ENCODE data around the gene CNTF. TPM values are rescaled to one million over a fixed set of nuclear protein-coding genes. Genes with fewer than 3 reads are reported as not detected.

CNTF gene
- total RNA-seq, 1 experiment from 2014 or later: 2.9 TPM

DNA sequence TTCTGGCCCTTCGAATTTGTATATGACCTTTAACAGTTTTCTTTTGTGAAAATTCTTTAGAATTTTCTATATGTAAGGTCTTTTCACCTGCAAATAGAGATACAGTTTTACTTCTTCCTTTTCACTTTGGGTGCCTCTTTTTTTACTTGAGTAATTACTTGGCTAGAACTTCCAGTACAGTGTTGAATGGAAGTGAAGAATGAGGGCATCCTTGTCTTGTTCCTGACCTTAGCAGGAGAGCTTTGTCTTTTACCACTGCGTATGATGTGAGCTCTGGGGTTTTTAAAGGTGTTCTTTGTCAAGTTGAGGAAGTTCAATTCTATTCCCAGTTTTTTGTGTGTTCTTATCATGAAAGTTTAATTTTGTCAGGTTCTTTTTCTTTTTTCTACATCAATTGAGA, 22.0 kb upstream of the CNTF start:
- BruUV-seq (replicated peaks): no TSS peak
- TF ChIP-seq, protein P1, sequence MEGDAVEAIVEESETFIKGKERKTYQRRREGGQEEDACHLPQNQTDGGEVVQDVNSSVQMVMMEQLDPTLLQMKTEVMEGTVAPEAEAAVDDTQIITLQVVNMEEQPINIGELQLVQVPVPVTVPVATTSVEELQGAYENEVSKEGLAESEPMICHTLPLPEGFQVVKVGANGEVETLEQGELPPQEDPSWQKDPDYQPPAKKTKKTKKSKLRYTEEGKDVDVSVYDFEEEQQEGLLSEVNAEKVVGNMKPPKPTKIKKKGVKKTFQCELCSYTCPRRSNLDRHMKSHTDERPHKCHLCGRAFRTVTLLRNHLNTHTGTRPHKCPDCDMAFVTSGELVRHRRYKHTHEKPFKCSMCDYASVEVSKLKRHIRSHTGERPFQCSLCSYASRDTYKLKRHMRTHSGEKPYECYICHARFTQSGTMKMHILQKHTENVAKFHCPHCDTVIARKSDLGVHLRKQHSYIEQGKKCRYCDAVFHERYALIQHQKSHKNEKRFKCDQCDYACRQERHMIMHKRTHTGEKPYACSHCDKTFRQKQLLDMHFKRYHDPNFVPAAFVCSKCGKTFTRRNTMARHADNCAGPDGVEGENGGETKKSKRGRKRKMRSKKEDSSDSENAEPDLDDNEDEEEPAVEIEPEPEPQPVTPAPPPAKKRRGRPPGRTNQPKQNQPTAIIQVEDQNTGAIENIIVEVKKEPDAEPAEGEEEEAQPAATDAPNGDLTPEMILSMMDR (IDR thresholded peaks at IDR 0.05; ENCODE audit: unreplicated experiment): no peak
- no peaks in the 10 kb centered on the region for H3K9me3 Mint-ChIP-seq (ENCODE audit: unreplicated experiment)
- ChIA-PET CTCF (interaction anchor here (1.1 kb wide), 1 partner anchor 20 kb away, joined by 4 read pairs; no protein-coding TSS in a partner anchor), POLR2A (interaction anchor here (1.3 to 1.4 kb wide), 2 partner anchors 18 to 23 kb away, joined by 3 to 4 read pairs; no protein-coding TSS in a partner anchor)
- H3K27ac Mint-ChIP-seq (ENCODE audit: low read depth, unreplicated experiment): no peak overlapping the region
- peaks cover 41% of the 10 kb centered on the region for H3K36me3 Mint-ChIP-seq (ENCODE audit: insufficient read depth, unreplicated experiment)
- H3K4me3 Mint-ChIP-seq (ENCODE audit: unreplicated experiment): no peak overlapping the region
- H3K27me3 Mint-ChIP-seq (ENCODE audit: insufficient read depth, unreplicated experiment): no peaks in the 10 kb centered on the region
- intact Hi-C loops (cut with micrococcal nuclease): no loop called here
- no peak for DNase-seq (ENCODE audit: unreplicated experiment)
- H3K4me1 Mint-ChIP-seq (ENCODE audit: insufficient read depth, unreplicated experiment): peaks cover 26% of the 10 kb centered on the region

DNA sequence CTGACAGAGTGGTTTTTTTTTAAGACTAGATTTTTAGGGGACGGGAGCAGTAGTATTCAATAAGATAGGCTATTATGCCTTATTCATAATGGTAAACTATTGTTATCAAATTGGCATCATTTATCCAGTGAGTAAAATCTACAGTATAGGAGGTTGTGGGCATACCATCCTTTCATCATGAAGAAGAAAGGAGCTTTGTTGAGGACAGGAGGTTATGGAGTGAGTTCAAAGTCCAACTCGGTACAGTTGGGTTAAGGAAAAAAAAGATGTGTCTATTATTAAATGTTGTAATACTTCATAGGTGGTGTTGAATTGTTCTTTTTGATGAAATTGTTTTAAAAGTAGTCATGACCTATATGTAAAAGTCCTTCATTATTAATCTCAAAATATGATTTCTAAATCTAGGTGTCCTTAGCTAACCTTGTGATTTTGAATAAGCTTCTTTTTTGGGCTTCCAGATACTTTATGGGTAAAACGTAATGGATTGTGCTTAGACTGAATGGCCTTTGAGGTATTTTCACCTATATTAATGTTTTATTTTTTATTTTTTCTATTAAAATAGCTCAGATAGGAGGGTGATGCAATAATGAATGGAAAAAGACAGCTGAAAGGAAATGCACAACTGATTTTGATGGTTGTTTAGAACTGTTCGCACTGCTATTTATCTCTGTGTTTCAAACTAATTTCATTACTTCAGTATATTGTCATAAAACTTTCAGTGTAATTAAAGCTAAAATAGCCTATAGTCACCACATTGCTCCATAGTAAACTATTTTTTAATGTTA, 15.3 kb upstream of the CNTF start:
- no peak for DNase-seq (ENCODE audit: unreplicated experiment)
- Mint-ChIP-seq H3K4me1 (ENCODE audit: insufficient read depth, unreplicated experiment) (peaks cover 21% of the 10 kb centered on the region), H3K9me3 (ENCODE audit: unreplicated experiment) (no peaks in the 10 kb centered on the region), H3K27me3 (ENCODE audit: insufficient read depth, unreplicated experiment) (no peaks in the 10 kb centered on the region), H3K4me3 (ENCODE audit: unreplicated experiment) (no peak overlapping the region), H3K27ac (ENCODE audit: low read depth, unreplicated experiment) (no peak overlapping the region), H3K36me3 (ENCODE audit: insufficient read depth, unreplicated experiment) (peaks cover 51% of the 10 kb centered on the region)
- TF ChIP-seq, protein P1 (IDR thresholded peaks at IDR 0.05; ENCODE audit: unreplicated experiment): no peak
- ChIA-PET CTCF (interaction anchor here (0.6 to 1.4 kb wide), 5 partner anchors 18 to 502 kb away, joined by 3 to 5 read pairs (median 3); no protein-coding TSS in a partner anchor), POLR2A (interaction anchor here (1.1 to 1.8 kb wide), 4 partner anchors 13 to 29 kb away, joined by 3 to 7 read pairs (median 6); no protein-coding TSS in a partner anchor)
- no TSS peak for BruUV-seq (replicated peaks)
- intact Hi-C loops (cut with micrococcal nuclease): no loop called here

DNA sequence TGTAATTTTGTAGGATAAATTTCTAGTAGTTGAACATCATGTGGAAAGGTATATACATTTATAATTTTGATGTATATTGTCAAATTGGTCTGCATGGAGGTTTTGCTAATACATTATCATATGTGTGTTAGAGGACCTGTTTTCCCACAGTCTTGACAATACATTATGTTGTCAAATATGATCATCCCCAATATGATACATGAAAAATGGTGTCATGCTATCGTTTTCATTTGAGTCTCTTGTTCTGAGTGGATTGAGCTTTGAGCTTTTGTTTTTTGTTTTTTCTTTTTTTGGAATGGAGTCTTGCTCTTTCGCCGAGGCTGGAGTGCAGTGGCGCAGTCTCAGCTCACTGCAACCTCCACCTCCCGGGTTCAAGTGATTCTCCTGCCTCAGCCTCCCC, 14.1 kb upstream of the CNTF start:
- Mint-ChIP-seq H3K27ac (ENCODE audit: low read depth, unreplicated experiment) (peak overlapping the region; percentile 46), H3K9me3 (ENCODE audit: unreplicated experiment) (no peaks in the 10 kb centered on the region), H3K27me3 (ENCODE audit: insufficient read depth, unreplicated experiment) (no peaks in the 10 kb centered on the region), H3K36me3 (ENCODE audit: insufficient read depth, unreplicated experiment) (peaks cover 51% of the 10 kb centered on the region), H3K4me1 (ENCODE audit: insufficient read depth, unreplicated experiment) (peaks cover 21% of the 10 kb centered on the region), H3K4me3 (ENCODE audit: unreplicated experiment) (no peak overlapping the region)
- ChIA-PET CTCF (interaction anchor here (0.6 kb wide), 1 partner anchor 31 kb away, joined by 3 read pairs; no protein-coding TSS in a partner anchor), POLR2A (interaction anchor here (1.6 kb wide), 1 partner anchor 18 kb away, joined by 3 read pairs; no protein-coding TSS in a partner anchor)
- no peak for DNase-seq (ENCODE audit: unreplicated experiment)
- BruUV-seq (replicated peaks): no TSS peak
- intact Hi-C loops (cut with micrococcal nuclease): no loop called here
- TF ChIP-seq, protein P1 (IDR thresholded peaks at IDR 0.05; ENCODE audit: unreplicated experiment): no peak

DNA sequence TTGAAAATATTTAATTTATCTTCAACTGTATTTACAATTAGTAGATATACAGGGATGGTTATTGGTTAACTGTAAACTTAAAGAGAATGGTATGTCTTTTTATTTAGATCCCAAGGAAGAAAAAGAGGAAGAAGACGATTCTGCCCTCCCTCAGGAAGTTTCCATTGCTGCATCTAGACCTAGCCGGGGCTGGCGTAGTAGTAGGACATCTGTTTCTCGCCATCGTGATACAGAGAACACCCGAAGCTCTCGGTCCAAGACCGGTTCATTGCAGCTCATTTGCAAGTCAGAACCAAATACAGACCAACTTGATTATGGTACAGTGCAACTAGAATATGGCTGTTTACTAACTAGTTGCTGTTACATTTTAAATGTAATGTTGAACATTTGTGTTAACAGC, 12.7 kb upstream of the CNTF start:
- no peak for DNase-seq (ENCODE audit: unreplicated experiment)
- Mint-ChIP-seq H3K36me3 (ENCODE audit: insufficient read depth, unreplicated experiment) (peaks cover 61% of the 10 kb centered on the region), H3K27me3 (ENCODE audit: insufficient read depth, unreplicated experiment) (no peaks in the 10 kb centered on the region), H3K4me3 (ENCODE audit: unreplicated experiment) (no peak overlapping the region), H3K4me1 (ENCODE audit: insufficient read depth, unreplicated experiment) (peaks cover 13% of the 10 kb centered on the region), H3K9me3 (ENCODE audit: unreplicated experiment) (no peaks in the 10 kb centered on the region), H3K27ac (ENCODE audit: low read depth, unreplicated experiment) (no peak overlapping the region)
- ChIA-PET POLR2A (interaction anchor here (0.6 to 1.6 kb wide), 3 partner anchors 13 to 17 kb away, joined by 3 read pairs; no protein-coding TSS in a partner anchor), CTCF (interaction anchor here (0.6 kb wide), 1 partner anchor 97 kb away, joined by 6 read pairs; no protein-coding TSS in a partner anchor)
- intact Hi-C loops (cut with micrococcal nuclease): no loop called here
- TF ChIP-seq, protein P1 (IDR thresholded peaks at IDR 0.05; ENCODE audit: unreplicated experiment): no peak
- no TSS peak for BruUV-seq (replicated peaks)

All from MCF 10A (cell line).